Purkinje cell (primary cell): Measurements from ENCODE around the gene TSPAN10. TPM values are rescaled to one million over a fixed set of nuclear protein-coding genes. Genes with fewer than 3 reads are reported as not detected.

Source experiments
- polyA plus RNA-seq: library from polyadenylated mRNA; unstranded; fragments of >200 nt; fragmentation: Nextera tagmentation; gene quantifications from 2 replicates; pipeline ENCODE4 v1.2.1, GENCODE V29; 2014

TSPAN10 gene
- 0.94 and 1.5 TPM in 2 replicates for polyA plus RNA-seq

DNA sequence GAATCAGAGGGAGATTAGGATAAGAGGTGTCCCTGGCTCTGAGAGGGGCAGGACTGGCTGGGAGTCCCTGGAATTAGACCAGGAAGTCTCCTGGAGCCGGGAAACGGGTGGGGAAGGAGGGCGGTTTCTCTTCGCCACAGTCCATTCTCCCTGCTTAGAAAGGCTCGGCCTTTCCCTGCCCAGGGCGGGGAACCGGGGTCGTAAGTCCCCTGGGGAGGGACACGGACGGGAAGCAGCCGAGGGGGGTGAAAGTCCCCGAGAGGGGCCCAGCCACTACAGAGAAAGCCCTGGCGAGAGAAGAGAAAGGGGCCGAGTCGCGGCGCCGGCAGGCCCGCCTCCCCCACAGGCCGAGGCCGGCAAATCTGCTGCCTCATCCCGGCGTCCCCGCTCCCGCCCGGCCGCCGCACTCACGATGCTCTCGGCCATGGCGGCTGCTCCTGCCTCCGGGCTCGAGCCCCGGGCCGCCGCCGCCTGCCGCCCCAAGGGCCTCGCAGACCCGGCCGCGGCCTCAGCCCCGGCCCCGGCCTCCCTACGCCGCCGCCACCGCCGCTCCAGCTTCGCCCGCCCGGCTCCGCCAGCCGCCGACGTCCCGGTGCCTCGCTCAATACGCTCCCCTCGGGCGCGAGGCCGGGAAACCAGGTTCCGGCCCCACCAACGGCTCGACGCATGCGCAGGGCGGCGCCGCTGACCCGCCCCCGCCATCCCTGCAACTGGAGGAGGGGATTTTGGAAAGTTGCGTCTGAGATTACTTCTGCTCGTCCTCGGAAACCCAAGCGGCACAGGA is at the start of gene TSPAN10, which contains the start of gene NPLOC4:
TSS of gene TSPAN10 (plus strand) at position 692 of the 784 bp plus-strand sequence. CDS start 5,217 bp downstream, outside the sequence.
TSS of gene NPLOC4 (minus strand) at position 608 of the 784 bp plus-strand sequence. CDS start at position 426, 182 bp downstream.

DNA sequence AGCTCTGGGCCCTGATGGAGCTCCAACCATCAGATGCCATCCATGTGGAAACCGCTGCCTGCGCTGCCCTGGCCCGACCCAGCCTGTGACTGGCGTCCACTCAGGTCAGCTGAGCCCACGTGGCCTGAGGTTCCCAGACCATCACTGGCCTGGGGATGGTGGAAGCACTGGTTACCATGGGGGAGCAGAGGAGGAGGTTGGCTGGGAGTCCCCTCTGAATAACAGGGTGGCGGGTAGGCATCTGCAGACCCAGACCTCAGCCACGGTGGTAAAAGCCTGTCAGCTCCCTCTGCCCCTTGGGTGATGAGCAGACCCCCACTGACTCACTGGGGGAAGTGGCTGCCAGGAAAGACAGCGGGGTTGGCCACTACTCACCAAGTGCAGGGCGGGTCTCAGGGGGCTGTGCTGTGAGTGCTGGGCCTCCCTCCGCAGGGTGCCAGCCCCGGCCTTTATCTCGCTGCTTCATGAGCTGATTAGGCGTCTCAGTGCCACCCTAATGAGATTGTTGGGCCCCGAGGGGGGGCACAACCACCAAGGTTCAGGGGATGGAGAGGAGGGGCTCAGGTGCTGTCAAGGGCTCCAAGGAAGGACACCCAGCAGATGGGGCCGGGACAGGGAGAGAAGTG is 19.2 kb downstream of the TSPAN10 start, which contains the start of gene PDE6G:
TSS of gene PDE6G (minus strand) at position 425 of the 626 bp plus-strand sequence. CDS start 3,237 bp downstream, outside the sequence.

GRCh38 chr17:81666342-81667191 is 29.6 kb downstream of the TSPAN10 start, which contains the start of the genes CCDC137 and OXLD1:
Gene CCDC137 (plus strand): TSS chr17:81666737. CDS start chr17:81666767, 30 bp downstream.
Gene OXLD1 (minus strand): TSS chr17:81666605. CDS start chr17:81666577, 28 bp downstream.

DNA sequence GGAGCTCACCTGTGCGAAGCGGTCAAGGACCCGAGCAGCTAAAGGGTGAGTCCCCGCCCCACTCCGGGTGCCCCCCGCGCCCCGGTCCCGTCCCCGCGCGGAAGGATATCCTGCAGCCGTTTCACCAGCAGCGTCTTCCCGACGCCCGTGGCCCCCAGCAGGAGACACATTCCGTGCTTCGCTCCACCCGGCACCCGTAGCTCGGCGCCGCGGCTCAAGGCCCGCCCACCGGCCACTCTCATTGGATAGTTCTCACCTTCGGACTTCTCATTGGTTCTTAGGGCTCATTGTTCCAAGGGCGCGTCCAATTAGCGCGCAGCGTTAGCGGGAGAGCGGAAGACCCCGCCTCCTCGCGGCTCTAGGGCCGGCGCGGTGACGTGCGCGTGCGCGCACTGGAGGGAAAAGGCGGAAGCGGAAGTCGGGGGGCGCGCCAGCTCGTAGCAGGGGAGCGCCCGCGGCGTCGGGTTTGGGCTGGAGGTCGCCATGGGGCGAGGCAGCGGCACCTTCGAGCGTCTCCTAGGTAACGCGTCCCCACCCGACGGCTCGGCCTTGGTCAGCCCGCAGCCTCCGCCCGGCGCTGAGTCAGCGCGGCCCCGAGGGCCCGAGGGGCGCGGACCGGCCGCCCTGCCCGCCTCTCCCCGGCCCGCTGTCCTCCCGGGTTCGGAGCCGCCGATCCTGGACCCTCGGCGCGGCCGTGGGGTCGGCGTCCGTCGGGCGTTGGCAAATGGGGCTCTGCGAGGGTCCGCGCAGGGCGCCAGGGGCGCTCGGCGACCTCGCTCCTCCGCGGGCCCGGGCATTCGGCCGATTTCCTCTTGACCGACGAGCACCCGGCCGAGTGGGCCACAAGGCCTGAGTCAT is 46.8 kb downstream of the TSPAN10 start, which contains the start of the genes ARL16 and HGS:
TSS of gene ARL16 (minus strand) at position 214 of the 858 bp plus-strand sequence. CDS start at position 170, 44 bp downstream.
TSS of gene HGS (plus strand) at position 428 of the 858 bp plus-strand sequence. CDS start at position 484, 56 bp downstream.

Other genes starting within 250 kb of the TSPAN10 start
- 0.16 and 1.4 TPM in 2 replicates for gene BAHCC1, start 241.7 kb upstream of the TSPAN10 start, polyA plus RNA-seq
- gene ACTG1, start 124.4 kb upstream of the TSPAN10 start, polyA plus RNA-seq = 738 and 768 TPM in 2 replicates
- not detected in 2 replicates for gene FSCN2, start 108.8 kb upstream of the TSPAN10 start, polyA plus RNA-seq
- gene FAAP100, start 84.8 kb upstream of the TSPAN10 start, polyA plus RNA-seq = 0.07 and 0.28 TPM in 2 replicates
- 3.6 and 4.5 TPM in 2 replicates for gene NPLOC4, start 84 bp upstream of the TSPAN10 start, polyA plus RNA-seq
- gene PDE6G, start 19.3 kb downstream of the TSPAN10 start, polyA plus RNA-seq = not detected in 2 replicates
- 5.8 and 21.7 TPM in 2 replicates for gene OXLD1, start 29.4 kb downstream of the TSPAN10 start, polyA plus RNA-seq
- gene CCDC137, start 29.5 kb downstream of the TSPAN10 start, polyA plus RNA-seq = 2.8 and 4.6 TPM in 2 replicates
- 43.8 and 47.4 TPM in 2 replicates for gene ARL16, start 46.6 kb downstream of the TSPAN10 start, polyA plus RNA-seq
- 6.0 and 6.1 TPM in 2 replicates for gene HGS, start 46.8 kb downstream of the TSPAN10 start, polyA plus RNA-seq
- gene MRPL12, start 66.2 kb downstream of the TSPAN10 start, polyA plus RNA-seq = 2.6 and 10.2 TPM in 2 replicates
- 0.13 TPM in 1 of 2 replicates, not detected in the other for gene SLC25A10, start 75.1 kb downstream of the TSPAN10 start, polyA plus RNA-seq
- not detected in 2 replicates for gene GCGR, start 167.0 kb downstream of the TSPAN10 start, polyA plus RNA-seq
- 15.2 TPM in 2 replicates for gene MCRIP1, start 196.1 kb downstream of the TSPAN10 start, polyA plus RNA-seq
- not detected in 2 replicates for gene PPP1R27, start 197.9 kb downstream of the TSPAN10 start, polyA plus RNA-seq
- gene P4HB, start 223.3 kb downstream of the TSPAN10 start, polyA plus RNA-seq = 16.9 and 26.2 TPM in 2 replicates
- 17.8 and 18.9 TPM in 2 replicates for gene ARHGDIA, start 234.1 kb downstream of the TSPAN10 start, polyA plus RNA-seq